Body of pancreas (tissue), 4 donors: Measurements from ENCODE around the gene NID2. TPM values are rescaled to one million over a fixed set of nuclear protein-coding genes. Genes with fewer than 3 reads are reported as not detected.

Experiments used
- ATAC-seq: fragments of 150-250 bp; one replicate; pipeline ENCODE4 v1.9.1; 2016
- DNase-seq, 4 donors: peaks; one replicate each; pipeline ENCODE4 v3.0.0-alpha.2; 2019
- H3K27ac ChIP-seq, 4 donors: fragments of 200-600 bp; sonication (generic); 1 replicate in 3 of 4; 2 replicates in 1 of 4; pipeline versions ENCODE4 v1.5.1 to v1.6.1; 2016 to 2019; ENCODE audit warnings: mild to moderate bottlenecking in 1 of 4, mixed read lengths in 1 of 4, moderate library complexity in 1 of 4
- H3K27me3 ChIP-seq, 2 donors: fragments of 200-600 bp; sonication (generic); one replicate each; pipeline ENCODE4 v1.6.0; 2016; ENCODE audit warnings: mild to moderate bottlenecking in 1 of 2
- H3K36me3 ChIP-seq, 2 donors: fragments of 200-600 bp; sonication (generic); replicated peaks in 1 of 2; 2 replicates each; pipeline ENCODE4 v1.5.1; 2016; ENCODE audit warnings: low read depth in 2 of 2; ENCODE audit not compliant: insufficient read depth in 1 of 2
- H3K4me1 ChIP-seq: fragments of 200-600 bp; sonication (generic); one replicate; pipeline ENCODE4 v1.6.0; 2016
- H3K4me3 ChIP-seq, 2 donors: fragments of 200-600 bp; sonication (generic); 1 replicate in 1 of 2; 2 replicates in 1 of 2; pipeline ENCODE4 v1.5.1; 2016 to 2019
- H3K9me3 ChIP-seq, 3 donors: fragments of 200-600 bp; sonication (generic); 1 replicate in 2 of 3; 2 replicates in 1 of 3; pipeline ENCODE4 v1.5.1; 2016
- POLR2A ChIP-seq, 3 donors: fragments of 450-650 bp; IDR thresholded peaks; one replicate each; pipeline ENCODE4 v1.6.1; 2016; ENCODE audit warnings: antibody characterized with exemption in 3 of 3, mild to moderate bottlenecking in 2 of 3
- WGBS, 2 donors: methylation state at CpG; one replicate each; pipeline ENCODE4 v1.1.5; 2017; 5-methylcytosine and 5-hydroxymethylcytosine counted together
- intact Hi-C: fragments of 100-400 bp; cut with DNase I; formaldehyde crosslinking; loops from one replicate; pipeline ENCODE4 v1.15.1; 2023
- total RNA-seq, 2 donors: library from RNA; depleted of rRNA; stranded (reverse); fragments of >200 nt; gene quantifications; one replicate each; pipeline ENCODE4 v1.1.0, GENCODE V29; 2016
- TF ChIP-seq, protein P1 (sequence below), 7 experiments: fragments of 450-650 bp in 4 of 7; fragments of 200-600 bp in 3 of 7; sonication (generic) in 3 of 7; IDR thresholded peaks; one replicate each; pipeline ENCODE4 v1.5.1; 2016 to 2019; ENCODE audit warnings: antibody characterized with exemption in 7 of 7

The NID2 gene
- total RNA-seq, 2 donors from 2014 or later: 34.6 to 37.6 TPM

DNA sequence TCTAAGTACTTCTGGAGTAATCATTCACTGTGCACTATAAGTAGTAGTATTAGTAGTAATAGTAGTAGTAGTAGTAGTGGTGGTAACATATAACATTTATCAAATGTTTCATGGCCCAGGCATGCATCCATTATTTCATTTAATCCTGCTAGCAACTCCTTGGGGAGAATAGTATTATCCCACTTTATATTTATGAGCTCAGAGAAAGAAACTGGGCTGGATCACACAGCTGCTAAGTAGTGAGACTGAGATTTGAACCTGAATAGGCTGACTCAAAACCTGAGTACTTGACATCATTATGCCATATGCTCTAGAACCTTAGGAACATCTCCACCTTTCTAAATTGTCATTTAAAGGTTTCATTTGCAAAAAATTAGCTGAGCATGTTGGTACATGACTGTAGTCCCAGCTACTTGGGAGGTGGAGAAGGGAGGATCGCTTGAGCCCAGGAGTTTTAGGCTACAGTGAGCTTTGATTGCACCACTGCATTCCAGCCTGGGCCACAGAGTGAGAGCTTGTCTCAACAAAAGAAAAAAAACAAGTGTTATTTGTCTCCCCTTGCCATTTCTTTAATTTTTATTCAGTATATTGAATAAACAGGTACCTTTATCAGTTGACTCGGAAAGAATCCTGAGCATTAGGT lies 11.4 kb upstream of the NID2 start:
- Histone ChIP-seq H3K4me3 (no peak overlapping the region), H3K36me3 (no peaks in the 10 kb centered on the region), H3K4me1 (no peaks in the 10 kb centered on the region), H3K9me3 (no peaks in the 10 kb centered on the region), H3K27me3 (no peaks in the 10 kb centered on the region), H3K27ac (no peak overlapping the region)
- intact Hi-C loops: no loop called here
- 82 to 97% methylated on average over 2 of the region's 2 CpGs for WGBS, 2 donors
- no peak for ATAC-seq
- DNase-seq: no peak
- no peak for TF ChIP-seq POLR2A (IDR thresholded peaks at IDR 0.05)
- TF ChIP-seq, protein P1, sequence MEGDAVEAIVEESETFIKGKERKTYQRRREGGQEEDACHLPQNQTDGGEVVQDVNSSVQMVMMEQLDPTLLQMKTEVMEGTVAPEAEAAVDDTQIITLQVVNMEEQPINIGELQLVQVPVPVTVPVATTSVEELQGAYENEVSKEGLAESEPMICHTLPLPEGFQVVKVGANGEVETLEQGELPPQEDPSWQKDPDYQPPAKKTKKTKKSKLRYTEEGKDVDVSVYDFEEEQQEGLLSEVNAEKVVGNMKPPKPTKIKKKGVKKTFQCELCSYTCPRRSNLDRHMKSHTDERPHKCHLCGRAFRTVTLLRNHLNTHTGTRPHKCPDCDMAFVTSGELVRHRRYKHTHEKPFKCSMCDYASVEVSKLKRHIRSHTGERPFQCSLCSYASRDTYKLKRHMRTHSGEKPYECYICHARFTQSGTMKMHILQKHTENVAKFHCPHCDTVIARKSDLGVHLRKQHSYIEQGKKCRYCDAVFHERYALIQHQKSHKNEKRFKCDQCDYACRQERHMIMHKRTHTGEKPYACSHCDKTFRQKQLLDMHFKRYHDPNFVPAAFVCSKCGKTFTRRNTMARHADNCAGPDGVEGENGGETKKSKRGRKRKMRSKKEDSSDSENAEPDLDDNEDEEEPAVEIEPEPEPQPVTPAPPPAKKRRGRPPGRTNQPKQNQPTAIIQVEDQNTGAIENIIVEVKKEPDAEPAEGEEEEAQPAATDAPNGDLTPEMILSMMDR (IDR thresholded peaks at IDR 0.05): no peak

DNA sequence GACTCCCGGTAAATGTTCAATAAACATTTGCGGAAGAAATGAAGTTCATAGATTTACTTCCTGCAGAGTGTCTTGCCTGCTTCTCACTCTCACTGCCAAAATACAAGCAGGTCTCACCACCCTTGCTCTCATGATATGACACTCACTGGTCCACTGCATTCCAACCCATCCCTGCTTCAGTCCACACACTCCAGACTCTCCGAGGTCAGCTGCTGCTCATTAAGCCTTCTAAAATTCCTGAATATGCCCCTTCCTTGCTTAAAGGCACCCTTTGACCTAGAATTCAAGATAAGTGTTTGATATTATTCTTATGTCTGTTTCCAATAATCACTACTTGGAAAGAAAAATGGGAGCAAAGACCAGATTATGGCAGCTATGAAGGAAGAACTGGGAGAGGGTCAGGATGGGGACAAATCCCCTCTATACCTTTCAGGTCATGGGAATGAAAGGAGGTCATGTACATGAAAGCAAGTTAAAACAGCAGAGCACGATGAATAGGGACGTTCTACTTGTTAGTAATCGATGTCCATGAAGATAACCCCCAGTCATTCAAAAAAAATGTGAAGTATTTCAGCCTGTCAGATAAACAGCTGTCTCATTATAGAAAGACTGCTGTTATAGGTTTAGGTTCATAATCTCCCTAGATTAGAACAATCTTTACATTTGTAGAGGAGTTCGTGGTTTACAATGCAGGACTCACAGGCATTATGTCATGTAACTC lies 10.5 kb upstream of the NID2 start:
- ATAC-seq (no peak), DNase-seq (no peak)
- H3K27ac ChIP-seq: no peak overlapping the region
- no peaks in the 10 kb centered on the region for H3K4me1 ChIP-seq
- no peak for TF ChIP-seq POLR2A (IDR thresholded peaks at IDR 0.05)
- TF ChIP-seq, protein P1 (IDR thresholded peaks at IDR 0.05): no peak
- H3K4me3 ChIP-seq: no peak overlapping the region
- no peaks in the 10 kb centered on the region for H3K36me3 ChIP-seq
- 57 to 63% methylated on average over 7 of the region's 7 CpGs for WGBS, 2 donors
- intact Hi-C loops: no loop called here
- no peaks in the 10 kb centered on the region for H3K27me3 ChIP-seq
- H3K9me3 ChIP-seq: no peaks in the 10 kb centered on the region

DNA sequence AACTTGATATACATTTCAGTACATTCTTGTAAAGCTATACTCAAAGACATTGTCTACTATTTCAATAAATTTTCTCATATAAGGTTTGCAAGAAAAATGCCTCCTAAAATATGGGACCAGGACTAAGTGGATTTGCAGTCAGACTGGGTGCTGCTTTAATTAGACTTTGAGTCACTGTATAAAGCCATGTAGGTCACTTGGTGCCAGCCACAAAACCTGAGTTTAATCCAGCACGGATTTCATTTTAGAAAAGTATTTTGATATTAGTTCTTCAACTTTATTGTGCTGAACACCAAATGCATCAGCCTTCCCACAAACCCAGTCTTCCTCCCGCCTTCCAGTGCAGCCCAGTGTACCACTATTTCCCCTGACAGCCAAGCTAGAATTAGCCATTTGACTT lies 9.9 kb upstream of the NID2 start:
- intact Hi-C loops: no loop called here
- TF ChIP-seq, protein P1 (IDR thresholded peaks at IDR 0.05): no peak
- no peak for TF ChIP-seq POLR2A (IDR thresholded peaks at IDR 0.05)
- H3K36me3 ChIP-seq: no peaks in the 10 kb centered on the region
- ATAC-seq (no peak), DNase-seq (no peak)
- WGBS, 2 donors: 79 to 80% methylated on average over 2 of the region's 2 CpGs
- H3K27me3 ChIP-seq: no peaks in the 10 kb centered on the region
- no peaks in the 10 kb centered on the region for H3K4me1 ChIP-seq
- H3K4me3 ChIP-seq: no peak overlapping the region
- no peak overlapping the region for H3K27ac ChIP-seq
- no peaks in the 10 kb centered on the region for H3K9me3 ChIP-seq

DNA sequence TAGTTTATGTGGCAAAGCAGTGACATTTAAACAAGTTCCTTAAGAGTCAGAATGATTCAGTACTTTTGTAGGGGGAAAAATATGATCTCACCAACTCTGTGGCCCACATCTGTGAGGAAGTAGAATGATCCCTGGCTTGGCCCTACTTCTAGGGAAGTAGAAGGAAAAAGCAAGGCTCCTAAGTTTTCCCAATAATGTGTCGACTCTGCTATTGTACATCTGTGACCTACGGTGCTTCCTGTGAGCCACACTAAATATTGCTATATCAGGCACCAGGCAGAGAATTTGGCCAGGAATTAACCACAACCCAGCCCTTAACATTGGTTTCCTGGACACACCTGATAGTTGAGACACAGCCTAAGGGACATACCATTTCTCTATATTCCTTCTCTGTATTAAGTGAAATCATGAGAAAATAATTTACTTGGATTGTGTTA lies 9.3 kb upstream of the NID2 start:
- Histone ChIP-seq H3K4me1 (no peaks in the 10 kb centered on the region), H3K36me3 (no peaks in the 10 kb centered on the region), H3K27me3 (no peaks in the 10 kb centered on the region), H3K9me3 (no peaks in the 10 kb centered on the region), H3K27ac (no peak overlapping the region), H3K4me3 (no peak overlapping the region)
- 74 to 86% methylated on average over 2 of the region's 2 CpGs for WGBS, 2 donors
- intact Hi-C loops: no loop called here
- TF ChIP-seq POLR2A (IDR thresholded peaks at IDR 0.05): no peak
- TF ChIP-seq, protein P1 (IDR thresholded peaks at IDR 0.05): no peak
- DNase-seq (no peak), ATAC-seq (no peak)
